DOHH2 (cell line): ENCODE results near the gene EBF3.

Source experiments
- H3F3A ChIP-seq: fragments of 200-600 bp; sonication (generic), shearing (Covaris generic); 2 replicates; pipeline ENCODE4 v1.6.0; 2016; ENCODE audit warnings: antibody characterized with exemption, mild to moderate bottlenecking; ENCODE audit not compliant: control insufficient read depth, insufficient read depth
- H3K27ac ChIP-seq: fragments of 200-600 bp; sonication (generic); 2 replicates; pipeline ENCODE4 v1.5.1; 2014; ENCODE audit warnings: low read depth, mild to moderate bottlenecking, low read length, moderate library complexity
- H3K27me3 ChIP-seq: fragments of 200-600 bp; sonication (generic); 2 replicates; pipeline ENCODE4 v1.6.1; 2014; ENCODE audit warnings: mild to moderate bottlenecking, low read length, mixed read lengths; ENCODE audit not compliant: control insufficient read depth
- H3K36me3 ChIP-seq: fragments of 200-600 bp; sonication (generic); 2 replicates; pipeline ENCODE4 v1.6.1; 2014; ENCODE audit warnings: mild to moderate bottlenecking, low read length, moderate library complexity, mixed read lengths; ENCODE audit not compliant: control insufficient read depth
- H3K4me1 ChIP-seq: fragments of 200-600 bp; sonication (generic); 2 replicates; pipeline ENCODE4 v1.6.1; 2014; ENCODE audit warnings: mild to moderate bottlenecking, low read length, mixed read lengths; ENCODE audit not compliant: control insufficient read depth
- H3K4me2 ChIP-seq: fragments of 200-600 bp; sonication (generic); 2 replicates; pipeline ENCODE4 v1.6.0; 2014; ENCODE audit warnings: mild to moderate bottlenecking, low read length, moderate library complexity
- H3K4me3 ChIP-seq: fragments of 200-600 bp; sonication (generic); 2 replicates; pipeline ENCODE4 v1.5.1; 2014; ENCODE audit warnings: mild to moderate bottlenecking, low read length, mixed read lengths
- H3K79me2 ChIP-seq: fragments of 200-600 bp; sonication (generic); 2 replicates; pipeline ENCODE4 v1.6.1; 2014; ENCODE audit warnings: mild to moderate bottlenecking, low read length, mixed read lengths; ENCODE audit not compliant: control insufficient read depth
- H3K9me2 ChIP-seq: fragments of 200-600 bp; sonication (generic); replicated peaks from 2 replicates; pipeline ENCODE4 v1.6.1; 2014; ENCODE audit warnings: mild to moderate bottlenecking, low read length, mixed read lengths; ENCODE audit not compliant: control insufficient read depth
- H3K9me3 ChIP-seq: fragments of 200-600 bp; sonication (generic); 2 replicates; pipeline ENCODE4 v1.6.1; 2014; ENCODE audit warnings: antibody characterized with exemption, low read length, mixed read lengths; ENCODE audit not compliant: control insufficient read depth, insufficient read depth
- H4K20me1 ChIP-seq: fragments of 200-600 bp; sonication (generic); 2 replicates; pipeline ENCODE4 v1.6.0; 2014; ENCODE audit warnings: low read depth, mild to moderate bottlenecking, antibody characterized with exemption, low read length, moderate library complexity; ENCODE audit not compliant: control insufficient read depth, insufficient read depth
- CTCF ChIP-seq: fragments of 200-600 bp; sonication (generic); IDR thresholded peaks from one replicate; pipeline ENCODE4 v1.5.1; 2014; ENCODE audit warnings: antibody characterized with exemption, mild to moderate bottlenecking, low read depth, low read length; ENCODE audit not compliant: poor library complexity, severe bottlenecking
- EZH2phosphoT487 ChIP-seq: fragments of 200-600 bp; sonication (generic); IDR thresholded peaks from 2 replicates; pipeline ENCODE4 v1.6.1; 2017; ENCODE audit warnings: borderline replicate concordance, mild to moderate bottlenecking, antibody characterized with exemption, low read length, moderate library complexity, mixed read lengths

Gene EBF3

GRCh38 chr10:129973674-129974059 lies 9.6 kb upstream of the EBF3 start:
- Histone ChIP-seq H4K20me1 (no peaks in the 10 kb centered on the region), H3K9me3 (no peaks in the 10 kb centered on the region), H3K27me3 (peaks cover 7% of the 10 kb centered on the region), H3K36me3 (no peaks in the 10 kb centered on the region), H3K27ac (no peak overlapping the region), H3K79me2 (no peaks in the 10 kb centered on the region), H3F3A (no peaks in the 10 kb centered on the region), H3K4me2 (no peak overlapping the region), H3K9me2 (no peaks in the 10 kb centered on the region), H3K4me1 (no peaks in the 10 kb centered on the region), H3K4me3 (no peak overlapping the region)
- no peak for TF ChIP-seq CTCF
- no peak for TF ChIP-seq EZH2phosphoT487

- Histone ChIP-seq H3K4me2 (no peak overlapping the region), H3K9me3 (no peaks in the 10 kb centered on the region; the same call in 1 of the 2 replicates), H3F3A (no peaks in the 10 kb centered on the region), H3K27ac (no peak overlapping the region), H4K20me1 (no peaks in the 10 kb centered on the region), H3K27me3 (peaks cover 7% of the 10 kb centered on the region), H3K36me3 (no peaks in the 10 kb centered on the region), H3K4me1 (no peaks in the 10 kb centered on the region), H3K79me2 (no peaks in the 10 kb centered on the region), H3K9me2 (no peaks in the 10 kb centered on the region), H3K4me3 (no peak overlapping the region)
- TF ChIP-seq EZH2phosphoT487 = no peak
Observed at GRCh38 chr10:129972966-129973673, 9.0 kb upstream of the EBF3 start.

GRCh38 chr10:129972145-129972965 lies 8.3 kb upstream of the EBF3 start:
- H3F3A ChIP-seq = no peaks in the 10 kb centered on the region
- H3K79me2 ChIP-seq = no peaks in the 10 kb centered on the region
- no peaks in the 10 kb centered on the region for H4K20me1 ChIP-seq

More at GRCh38 chr10:129972145-129972965, 8.3 kb upstream of the EBF3 start:
- peaks cover 7% of the 10 kb centered on the region for H3K27me3 ChIP-seq
- H3K4me2 ChIP-seq = no peak overlapping the region
- H3K9me2 ChIP-seq = no peaks in the 10 kb centered on the region
- no peaks in the 10 kb centered on the region for H3K36me3 ChIP-seq
- no peak overlapping the region for H3K4me3 ChIP-seq
- H3K27ac ChIP-seq = no peak overlapping the region
- peaks cover 3% of the 10 kb centered on the region; the same call in 1 of the 2 replicates for H3K9me3 ChIP-seq
- no peak for TF ChIP-seq CTCF
- no peak for TF ChIP-seq EZH2phosphoT487
- no peaks in the 10 kb centered on the region for H3K4me1 ChIP-seq
